MCF 10A (cell line): Measurements from ENCODE around the gene IL16. TPM values are rescaled to one million over a fixed set of nuclear protein-coding genes. Genes with fewer than 3 reads are reported as not detected.

ENCODE experiments used
- BruUV-seq: library from RNA; stranded (reverse); fragments of 400-500 nt; replicated peaks from 2 replicates; lab custom pipeline; 2021; lab: Mats Ljungman, UMichigan
- CTCF ChIA-PET: fragments of 300-600 bp; sonication (Branson Sonifier 250); formaldehyde crosslinking; extraction: SDS; loops from one replicate; lab custom pipeline; 2021; ENCODE audit warnings: antibody characterized with exemption, inconsistent platforms; lab: Yijun Ruan, JAX
- POLR2A ChIA-PET: fragments of 300-600, 350-650 bp; sonication (Branson Sonifier 250); formaldehyde crosslinking; extraction: SDS; loops from one replicate; lab custom pipeline; 2020; ENCODE audit warnings: antibody characterized with exemption, inconsistent platforms; lab: Yijun Ruan, JAX
- DNase-seq: peaks from one replicate; pipeline ENCODE4 v3.0.0-alpha.2; 2018; ENCODE audit not compliant: unreplicated experiment
- H3K27ac Mint-ChIP-seq: one replicate; pipeline ENCODE4 v1.8.0; 2022; ENCODE audit warnings: mild to moderate bottlenecking, low read depth, mixed read lengths; ENCODE audit not compliant: unreplicated experiment
- H3K27me3 Mint-ChIP-seq: one replicate; pipeline ENCODE4 v1.8.0; 2022; ENCODE audit warnings: mixed read lengths; ENCODE audit not compliant: insufficient read depth, unreplicated experiment
- H3K36me3 Mint-ChIP-seq: one replicate; pipeline ENCODE4 v1.8.0; 2022; ENCODE audit warnings: mild to moderate bottlenecking, moderate library complexity, mixed read lengths; ENCODE audit not compliant: insufficient read depth, unreplicated experiment
- H3K4me1 Mint-ChIP-seq: one replicate; pipeline ENCODE4 v1.8.0; 2022; ENCODE audit warnings: mixed read lengths; ENCODE audit not compliant: insufficient read depth, unreplicated experiment
- H3K4me3 Mint-ChIP-seq: one replicate; pipeline ENCODE4 v1.8.0; 2022; ENCODE audit warnings: mild to moderate bottlenecking, moderate library complexity, mixed read lengths; ENCODE audit not compliant: unreplicated experiment
- H3K9me3 Mint-ChIP-seq: one replicate; pipeline ENCODE4 v1.8.0; 2022; ENCODE audit warnings: mixed read lengths; ENCODE audit not compliant: unreplicated experiment
- intact Hi-C: fragments of 100-400 bp; cut with micrococcal nuclease; formaldehyde crosslinking; loops from 2 replicates; pipeline ENCODE4 v1.14.1; 2022
- total RNA-seq: library from RNA; stranded (reverse); gene quantifications from 2 replicates; pipeline ENCODE4 v1.2.3, GENCODE V29; 2022
- TF ChIP-seq, protein P1 (sequence below): fragments of 200-600 bp; IDR thresholded peaks from one replicate; pipeline ENCODE4 v1.8.0; 2022; ENCODE audit warnings: antibody characterized with exemption, mild to moderate bottlenecking; ENCODE audit not compliant: unreplicated experiment

IL16 gene
- total RNA-seq, 1 experiment from 2014 or later, result 0.72 TPM

DNA sequence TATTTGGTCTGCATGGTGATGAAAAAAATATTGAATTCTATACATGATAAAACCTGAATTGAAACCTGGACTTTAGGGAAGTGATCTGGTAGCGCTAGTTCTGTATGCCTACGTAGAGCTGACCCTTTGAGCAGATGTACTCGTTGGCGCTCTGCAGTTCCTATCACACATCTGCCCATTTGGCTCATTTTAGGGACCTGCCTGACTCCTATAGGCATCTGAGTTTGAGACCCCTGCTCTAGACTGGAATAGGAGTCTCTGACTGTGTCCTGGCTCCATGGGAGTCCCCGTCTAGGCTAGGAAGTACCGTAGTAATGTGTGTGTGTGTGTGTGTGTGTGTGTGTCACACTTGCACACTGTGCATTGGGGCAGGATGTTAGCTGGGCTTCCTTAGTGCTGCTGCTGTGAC, 106.0 kb downstream of the IL16 start:
- Mint-ChIP-seq H3K9me3 (no peaks in the 10 kb centered on the region), H3K27me3 (no peaks in the 10 kb centered on the region), H3K4me3 (no peak overlapping the region), H3K36me3 (no peaks in the 10 kb centered on the region), H3K27ac (no peak overlapping the region), H3K4me1 (peaks cover 15% of the 10 kb centered on the region)
- POLR2A ChIA-PET, result interaction anchor here (0.6 to 1.5 kb wide), 2 partner anchors 10 to 32 kb away, joined by 3 read pairs; no protein-coding TSS in a partner anchor
- CTCF ChIA-PET, result interaction anchor here (0.7 to 1.6 kb wide), 2 partner anchors 36 to 147 kb away, joined by 3 to 8 read pairs; no protein-coding TSS in a partner anchor
- TF ChIP-seq, protein P1, sequence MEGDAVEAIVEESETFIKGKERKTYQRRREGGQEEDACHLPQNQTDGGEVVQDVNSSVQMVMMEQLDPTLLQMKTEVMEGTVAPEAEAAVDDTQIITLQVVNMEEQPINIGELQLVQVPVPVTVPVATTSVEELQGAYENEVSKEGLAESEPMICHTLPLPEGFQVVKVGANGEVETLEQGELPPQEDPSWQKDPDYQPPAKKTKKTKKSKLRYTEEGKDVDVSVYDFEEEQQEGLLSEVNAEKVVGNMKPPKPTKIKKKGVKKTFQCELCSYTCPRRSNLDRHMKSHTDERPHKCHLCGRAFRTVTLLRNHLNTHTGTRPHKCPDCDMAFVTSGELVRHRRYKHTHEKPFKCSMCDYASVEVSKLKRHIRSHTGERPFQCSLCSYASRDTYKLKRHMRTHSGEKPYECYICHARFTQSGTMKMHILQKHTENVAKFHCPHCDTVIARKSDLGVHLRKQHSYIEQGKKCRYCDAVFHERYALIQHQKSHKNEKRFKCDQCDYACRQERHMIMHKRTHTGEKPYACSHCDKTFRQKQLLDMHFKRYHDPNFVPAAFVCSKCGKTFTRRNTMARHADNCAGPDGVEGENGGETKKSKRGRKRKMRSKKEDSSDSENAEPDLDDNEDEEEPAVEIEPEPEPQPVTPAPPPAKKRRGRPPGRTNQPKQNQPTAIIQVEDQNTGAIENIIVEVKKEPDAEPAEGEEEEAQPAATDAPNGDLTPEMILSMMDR, result no peak
- BruUV-seq, result no TSS peak
- DNase-seq, result no peak
- intact Hi-C loops, result no loop called here

DNA sequence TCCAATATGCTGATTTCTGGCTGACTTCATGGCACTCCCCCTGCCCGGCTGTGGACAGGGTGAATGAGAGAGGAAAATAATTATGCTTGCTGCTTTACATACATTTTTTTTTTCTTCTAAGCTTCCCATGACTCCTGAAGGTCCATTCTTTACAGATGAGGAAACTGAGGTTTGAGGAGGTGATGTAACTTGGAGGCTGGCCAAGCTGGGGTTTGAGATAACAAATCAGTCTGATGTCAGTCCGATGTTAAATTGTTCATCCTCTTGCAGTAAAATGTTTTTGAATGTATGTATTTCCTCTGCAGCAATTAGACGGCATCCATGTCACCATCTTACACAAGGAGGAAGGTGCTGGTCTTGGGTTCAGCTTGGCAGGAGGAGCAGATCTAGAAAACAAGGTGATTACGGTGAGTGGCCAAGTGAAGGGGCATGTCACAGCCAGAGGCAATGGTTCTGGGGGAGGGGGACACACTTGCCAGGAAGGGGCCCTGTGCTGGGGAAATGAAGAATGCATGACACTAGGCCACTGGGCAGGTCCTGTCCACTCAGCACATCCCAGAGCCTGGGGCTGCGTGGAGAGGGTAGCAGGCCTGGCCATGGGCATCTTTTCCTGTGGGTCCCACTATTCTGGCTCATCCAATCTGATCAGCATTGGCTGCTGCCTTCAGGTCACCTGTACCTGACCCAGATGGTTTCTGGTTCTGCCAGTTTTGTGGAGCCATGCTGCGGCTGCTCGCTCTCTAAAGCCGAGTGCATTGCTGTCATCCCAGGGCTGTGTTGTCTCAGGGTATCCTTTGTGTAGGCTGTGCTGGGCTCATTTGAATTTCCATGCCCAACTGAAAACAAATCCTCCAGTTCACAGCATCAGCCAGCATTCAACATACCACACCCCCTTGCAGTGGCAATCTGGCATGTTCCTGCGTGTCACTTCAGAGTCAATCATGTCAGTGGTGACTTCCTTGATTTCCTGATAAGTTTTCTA, 106.9 kb downstream of the IL16 start:
- Mint-ChIP-seq H3K4me1 (peaks cover 7% of the 10 kb centered on the region), H3K36me3 (no peaks in the 10 kb centered on the region), H3K9me3 (no peaks in the 10 kb centered on the region), H3K4me3 (no peak overlapping the region), H3K27me3 (no peaks in the 10 kb centered on the region), H3K27ac (no peak overlapping the region)
- POLR2A ChIA-PET, result interaction anchor here (0.6 kb wide), 1 partner anchor 31 kb away, joined by 3 read pairs; no protein-coding TSS in a partner anchor
- no TSS peak for BruUV-seq
- DNase-seq, result no peak
- TF ChIP-seq, protein P1, result no peak
- intact Hi-C loops, result no loop called here
- CTCF ChIA-PET, result interaction anchor here (0.6 kb wide), 1 partner anchor 27 kb away, joined by 4 read pairs; no protein-coding TSS in a partner anchor

DNA sequence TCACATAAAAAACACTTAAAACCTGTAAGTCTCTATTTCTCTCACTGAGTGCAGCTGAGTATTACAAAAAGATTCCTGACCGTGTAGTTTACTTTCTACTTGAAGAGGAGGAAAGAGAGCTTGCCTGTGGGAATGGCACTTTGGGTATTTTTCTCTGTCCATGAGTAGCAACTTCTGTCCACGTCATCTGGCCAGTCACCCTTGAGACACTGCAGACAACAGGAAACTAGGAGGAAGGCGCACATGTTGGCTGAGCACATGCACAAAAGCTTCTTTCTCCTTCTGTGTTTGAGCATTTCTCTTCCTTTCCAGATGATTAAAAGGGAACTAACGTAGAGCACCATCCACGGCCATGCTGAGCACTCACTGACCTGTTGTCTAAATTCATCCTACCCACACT, 107.5 kb downstream of the IL16 start:
- no TSS peak for BruUV-seq
- ChIA-PET CTCF (interaction anchor here (0.6 kb wide), 1 partner anchor 28 kb away, joined by 4 read pairs; no protein-coding TSS in a partner anchor), POLR2A (no interaction called here)
- DNase-seq, result no peak
- Mint-ChIP-seq H3K27ac (no peak overlapping the region), H3K4me3 (no peak overlapping the region), H3K9me3 (no peaks in the 10 kb centered on the region), H3K36me3 (no peaks in the 10 kb centered on the region), H3K4me1 (peaks cover 6% of the 10 kb centered on the region), H3K27me3 (no peaks in the 10 kb centered on the region)
- TF ChIP-seq, protein P1, result no peak
- intact Hi-C loops, result no loop called here

DNA sequence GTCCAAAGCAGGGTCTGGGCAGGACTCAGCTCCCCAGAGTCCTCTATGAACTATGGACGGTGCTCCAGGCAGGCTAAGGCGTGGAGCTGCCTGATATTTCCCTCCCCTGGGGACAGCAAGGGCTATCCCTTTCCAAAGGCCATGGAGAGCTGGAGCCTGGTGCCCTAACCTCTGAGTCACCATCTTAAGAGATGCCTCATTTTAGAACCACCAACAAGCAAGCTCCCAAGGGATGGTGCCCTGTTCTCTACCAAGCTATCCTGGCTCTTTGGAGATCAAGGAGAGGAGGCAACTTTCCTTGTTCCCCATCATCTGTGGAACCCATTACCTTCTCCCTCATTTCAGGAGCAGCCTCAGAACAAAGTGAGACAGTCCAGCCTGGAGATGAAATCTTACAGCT, 111.6 kb downstream of the IL16 start:
- TF ChIP-seq, protein P1, result no peak
- BruUV-seq, result no TSS peak
- intact Hi-C loops, result no loop called here
- ChIA-PET POLR2A (interaction anchor here (0.5 kb wide), 1 partner anchor 889 kb away, joined by 3 read pairs; no protein-coding TSS in a partner anchor), CTCF (interaction anchor here (0.6 to 4.4 kb wide), 6 partner anchors 33 to 145 kb away, joined by 3 to 16 read pairs (median 4); no protein-coding TSS in a partner anchor)
- Mint-ChIP-seq H3K9me3 (no peaks in the 10 kb centered on the region), H3K4me3 (no peak overlapping the region), H3K27me3 (no peaks in the 10 kb centered on the region), H3K36me3 (peaks cover 12% of the 10 kb centered on the region), H3K27ac (no peak overlapping the region), H3K4me1 (peaks cover 27% of the 10 kb centered on the region)
- no peak for DNase-seq
